HepG2 (cell line): Measurements from ENCODE around the gene MYOCOS. TPM values are rescaled to one million over a fixed set of nuclear protein-coding genes. Genes with fewer than 3 reads are reported as not detected.

Source experiments
- ATAC-seq: fragments of 200-7000 bp; cut with Tn5 transposase; 3 replicates; pipeline ENCODE4 v1.9.1; 2020; ENCODE audit warnings: mild to moderate bottlenecking, moderate library complexity
- BruUV-seq: library from RNA; stranded (reverse); fragments of 400-500 nt; replicated peaks from 2 replicates; lab custom pipeline; 2021; lab: Mats Ljungman, UMichigan
- CTCF ChIA-PET: fragments of 300-600 bp; formaldehyde crosslinking; extraction: SDS; loops from one replicate; lab custom pipeline; 2021; ENCODE audit warnings: low total read pairs, inconsistent platforms, low intra/inter-chr PET ratio; lab: Yijun Ruan, JAX
- POLR2A ChIA-PET: fragments of 350-600 bp; sonication (Branson Sonifier 250); formaldehyde crosslinking; loops from one replicate; lab custom pipeline; 2020; ENCODE audit warnings: antibody characterized with exemption, inconsistent platforms; lab: Yijun Ruan, JAX
- DNase-seq: peaks from one replicate; pipeline ENCODE4 v3.0.0-alpha.2; 2015; ENCODE audit warnings: low spot score
- FAIRE-seq: peaks from 3 replicates; lab custom pipeline; 2011; peaks lifted over from hg19 to GRCh38; lab: Jason Lieb, UNC
- H2AFZ ChIP-seq: one replicate; pipeline ENCODE4 v1.6.1; 2011; ENCODE audit warnings: low read length, inconsistent platforms
- H3K27ac ChIP-seq: fragments of 300-600 bp; 3 replicates; pipeline ENCODE4 v1.8.0; 2011; ENCODE audit warnings: mixed run types, mild to moderate bottlenecking, mixed read lengths, low read length, inconsistent platforms; ENCODE audit not compliant: insufficient read depth; ENCODE audit errors: extremely low read length
- H3K27me3 ChIP-seq, 2 experiments: fragments of 200-600 bp in 1 of 2; 2 replicates in 1 of 2; 3 replicates in 1 of 2; pipeline versions ENCODE4 v1.6.0 to v1.8.0; 2011; ENCODE audit warnings: low read length in 2 of 2, mild to moderate bottlenecking in 2 of 2, moderate library complexity in 2 of 2, inconsistent platforms in 1 of 2; ENCODE audit not compliant: insufficient read depth in 2 of 2, control insufficient read depth in 1 of 2
- H3K36me3 ChIP-seq, 2 experiments: fragments of 200-600 bp in 1 of 2; replicated peaks in 1 of 2; 2 replicates in 1 of 2; 3 replicates in 1 of 2; pipeline versions ENCODE4 v1.5.1 to v1.8.0; 2011; ENCODE audit warnings: low read length in 2 of 2, inconsistent platforms in 1 of 2; ENCODE audit not compliant: insufficient read depth in 2 of 2, control insufficient read depth in 1 of 2
- H3K4me1 ChIP-seq: 2 replicates; pipeline ENCODE4 v1.5.1; 2012; ENCODE audit warnings: low read length, inconsistent platforms; ENCODE audit not compliant: insufficient read depth
- H3K4me2 ChIP-seq: 2 replicates; pipeline ENCODE4 v1.6.0; 2011; ENCODE audit warnings: low read depth, low read length, inconsistent platforms
- H3K4me3 ChIP-seq, 3 experiments: fragments of 200-600 bp in 1 of 3; sonication (generic), shearing (Covaris generic) in 1 of 3; replicated peaks in 1 of 3; 2 replicates each; pipeline ENCODE4 v1.5.1; 2011 to 2016; ENCODE audit warnings: low read length in 3 of 3, inconsistent platforms in 2 of 3, low read depth in 2 of 3, mild to moderate bottlenecking in 2 of 3, control low read depth in 1 of 3, mixed read lengths in 1 of 3; ENCODE audit not compliant: insufficient read depth in 1 of 3
- H3K79me2 ChIP-seq: one replicate; pipeline ENCODE4 v1.6.1; 2011; ENCODE audit warnings: low read length, inconsistent platforms; ENCODE audit not compliant: insufficient read depth
- H3K9ac ChIP-seq: 2 replicates; pipeline ENCODE4 v1.6.0; 2011; ENCODE audit warnings: mild to moderate bottlenecking, low read depth, low read length, inconsistent platforms; ENCODE audit not compliant: insufficient read depth
- H3K9me3 ChIP-seq: 2 replicates; pipeline ENCODE4 v1.5.1; 2012; ENCODE audit warnings: mild to moderate bottlenecking, low read length
- H4K20me1 ChIP-seq: 2 replicates; pipeline ENCODE4 v1.6.0; 2011; ENCODE audit warnings: inconsistent platforms, mild to moderate bottlenecking, low read length, moderate library complexity; ENCODE audit not compliant: insufficient read depth
- MIER2 ChIP-seq: IDR thresholded peaks from 2 replicates; pipeline ENCODE4 v1.6.1; 2016; ENCODE audit warnings: missing biosample characterization, missing genetic modification reagents
- TSC22D2 ChIP-seq: sonication (generic); formaldehyde crosslinking; IDR thresholded peaks from 2 replicates; pipeline ENCODE4 v1.5.1; 2020; ENCODE audit warnings: missing genetic modification reagents, mild to moderate bottlenecking, borderline replicate concordance
- WGBS: methylation state at CpG from one replicate; pipeline ENCODE4 v1.1.6; 2017; ENCODE audit warnings: low lambda C conversion rate; 5-methylcytosine and 5-hydroxymethylcytosine counted together
- in situ Hi-C: cut with HindIII; loops from 2 replicates; pipeline ENCODE4 v1.10.0; 2017; ENCODE audit warnings: low pct_unique_long_range_greater_than_20kb; ENCODE audit not compliant: extremely low pct_ligation_motif_present
- intact Hi-C: fragments of 100-400 bp; cut with micrococcal nuclease; formaldehyde crosslinking; loops from one replicate; pipeline ENCODE4 v1.10.0; 2022; ENCODE audit not compliant: unreplicated experiment
- polyA plus RNA-seq, 8 experiments: library from polyadenylated mRNA; depleted of rRNA in 3 of 8; stranded (reverse) in 7 of 8; unstranded in 1 of 8; fragments of >200 nt; fragmentation: Illumina TruSeq in 4 of 8; extraction: Trizol in 4 of 8; gene quantifications; 2 replicates each; pipeline versions ENCODE4 v1.2.1 to v1.2.3, GENCODE V29; 2011 to 2016; ENCODE audit warnings: low read depth in 4 of 8, missing spikeins in 1 of 8, mixed read lengths in 1 of 8; ENCODE audit not compliant: insufficient read depth in 1 of 8
- total RNA-seq, 5 experiments: library from RNA; depleted of rRNA; stranded (reverse); fragments of >200 nt; fragmentation: Illumina TruSeq; extraction: Trizol; gene quantifications; 2 replicates each; pipeline ENCODE4 v1.2.3, GENCODE V29; 2016; ENCODE audit warnings: low read depth in 1 of 5
- TF ChIP-seq, protein P1 (sequence below), 2 experiments: IDR thresholded peaks; 2 replicates each; pipeline ENCODE4 v1.6.1; 2011 to 2012; ENCODE audit warnings: low read length in 2 of 2, borderline replicate concordance in 1 of 2, low read depth in 1 of 2, mild to moderate bottlenecking in 1 of 2, moderate library complexity in 1 of 2

The MYOCOS gene
- total and polyA plus RNA-seq, 2 of the 13 experiments (the other 11 are each of a cell fraction or from before 2014, with no cell fraction given) = not detected

DNA sequence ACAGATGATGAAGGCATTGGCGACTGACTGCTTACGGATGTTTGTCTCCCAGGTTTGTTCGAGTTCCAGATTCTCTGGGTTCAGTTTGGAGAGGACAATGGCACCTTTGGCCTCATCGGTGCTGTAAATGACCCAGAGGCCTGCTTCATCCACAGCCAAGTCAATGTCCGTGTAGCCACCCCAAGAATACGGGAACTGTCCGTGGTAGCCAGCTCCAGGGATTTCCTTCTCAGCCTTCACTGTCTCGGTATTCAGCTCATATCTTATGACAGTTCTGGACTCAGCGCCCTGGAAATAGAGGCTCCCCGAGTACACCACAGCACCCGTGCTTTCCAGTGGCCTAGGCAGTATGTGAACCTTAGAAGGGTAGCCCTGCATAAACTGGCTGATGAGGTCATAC is 14.1 kb downstream of the MYOCOS start:
- no peak overlapping the region for H3K27ac ChIP-seq
- H3K4me2 ChIP-seq = no peak overlapping the region
- CTCF ChIA-PET = no interaction called here
- BruUV-seq = no TSS peak
- H4K20me1 ChIP-seq = no peaks in the 10 kb centered on the region
- no peak overlapping the region for H3K9ac ChIP-seq
- ATAC-seq = no peak
- H3K9me3 ChIP-seq = no peaks in the 10 kb centered on the region
- 8% methylated on average over 4 of the region's 11 CpGs for WGBS
- peaks cover 2 to 3% of the 10 kb centered on the region in 2 experiments; a peak in 2 of 5 replicates for H3K27me3 ChIP-seq
- POLR2A ChIA-PET = no interaction called here
- H3K36me3 ChIP-seq = no peaks in the 10 kb centered on the region
- no peak overlapping the region for H2AFZ ChIP-seq
- no peak for TF ChIP-seq TSC22D2 (CRISPR knock-in tag)
- TF ChIP-seq, protein P1, sequence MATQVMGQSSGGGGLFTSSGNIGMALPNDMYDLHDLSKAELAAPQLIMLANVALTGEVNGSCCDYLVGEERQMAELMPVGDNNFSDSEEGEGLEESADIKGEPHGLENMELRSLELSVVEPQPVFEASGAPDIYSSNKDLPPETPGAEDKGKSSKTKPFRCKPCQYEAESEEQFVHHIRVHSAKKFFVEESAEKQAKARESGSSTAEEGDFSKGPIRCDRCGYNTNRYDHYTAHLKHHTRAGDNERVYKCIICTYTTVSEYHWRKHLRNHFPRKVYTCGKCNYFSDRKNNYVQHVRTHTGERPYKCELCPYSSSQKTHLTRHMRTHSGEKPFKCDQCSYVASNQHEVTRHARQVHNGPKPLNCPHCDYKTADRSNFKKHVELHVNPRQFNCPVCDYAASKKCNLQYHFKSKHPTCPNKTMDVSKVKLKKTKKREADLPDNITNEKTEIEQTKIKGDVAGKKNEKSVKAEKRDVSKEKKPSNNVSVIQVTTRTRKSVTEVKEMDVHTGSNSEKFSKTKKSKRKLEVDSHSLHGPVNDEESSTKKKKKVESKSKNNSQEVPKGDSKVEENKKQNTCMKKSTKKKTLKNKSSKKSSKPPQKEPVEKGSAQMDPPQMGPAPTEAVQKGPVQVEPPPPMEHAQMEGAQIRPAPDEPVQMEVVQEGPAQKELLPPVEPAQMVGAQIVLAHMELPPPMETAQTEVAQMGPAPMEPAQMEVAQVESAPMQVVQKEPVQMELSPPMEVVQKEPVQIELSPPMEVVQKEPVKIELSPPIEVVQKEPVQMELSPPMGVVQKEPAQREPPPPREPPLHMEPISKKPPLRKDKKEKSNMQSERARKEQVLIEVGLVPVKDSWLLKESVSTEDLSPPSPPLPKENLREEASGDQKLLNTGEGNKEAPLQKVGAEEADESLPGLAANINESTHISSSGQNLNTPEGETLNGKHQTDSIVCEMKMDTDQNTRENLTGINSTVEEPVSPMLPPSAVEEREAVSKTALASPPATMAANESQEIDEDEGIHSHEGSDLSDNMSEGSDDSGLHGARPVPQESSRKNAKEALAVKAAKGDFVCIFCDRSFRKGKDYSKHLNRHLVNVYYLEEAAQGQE (IDR thresholded peaks at IDR 0.05; ENCODE audit: borderline replicate concordance in 1 of 2, low read depth in 1 of 2, low read length in 2 of 2) = peak; percentile 51 to 91
- TF ChIP-seq MIER2 (CRISPR knock-in tag) = peak; percentile 88
- TF ChIP-seq, all 625 proteins: peak for 2
- no peak overlapping the region for H3K4me3 ChIP-seq
- H3K4me1 ChIP-seq = peaks cover 14% of the 10 kb centered on the region
- DNase-seq (no peak), FAIRE-seq (no peak)
- intact Hi-C loops = loop anchor here (5.0 kb wide), 1 partner anchor 981 kb away; no protein-coding TSS in a partner anchor
- H3K79me2 ChIP-seq = no peaks in the 10 kb centered on the region
- in situ Hi-C loops = no loop called here
